DND-41 (cell line): ENCODE data around the gene AKAP9.
"Not testable (repeated sequence)": the region's sequence is repeated elsewhere in the genome, so short reads cannot be mapped to it uniquely, and the experiment has no call there.

Source experiments
- ATAC-seq: fragments of 200-7000 bp; cut with Tn5 transposase; 3 replicates; pipeline ENCODE4 v1.9.1; 2021; ENCODE audit warnings: low read depth; ENCODE audit not compliant: insufficient read depth
- DNase-seq: peaks from one replicate; pipeline ENCODE4 v3.0.0-alpha.2; 2020
- H2AFZ ChIP-seq: 2 replicates; pipeline ENCODE4 v1.6.0; 2012; ENCODE audit warnings: low read depth, low read length
- H3K27ac ChIP-seq: 2 replicates; pipeline ENCODE4 v1.5.1; 2012; ENCODE audit warnings: low read length, inconsistent platforms
- H3K27me3 ChIP-seq: fragments of 200-600 bp; sonication (generic); 2 replicates; pipeline ENCODE4 v1.6.0; 2012; ENCODE audit warnings: low read length, mild to moderate bottlenecking, inconsistent platforms; ENCODE audit not compliant: insufficient read depth, poor library complexity
- H3K36me3 ChIP-seq: 2 replicates; pipeline ENCODE4 v1.5.1; 2012; ENCODE audit warnings: low read length, inconsistent platforms; ENCODE audit not compliant: insufficient read depth
- H3K4me1 ChIP-seq: 2 replicates; pipeline ENCODE4 v1.5.1; 2012; ENCODE audit warnings: mild to moderate bottlenecking, low read length; ENCODE audit not compliant: insufficient read depth
- H3K4me2 ChIP-seq: 2 replicates; pipeline ENCODE4 v1.6.0; 2012; ENCODE audit warnings: mild to moderate bottlenecking, moderate library complexity, low read length, inconsistent platforms; ENCODE audit not compliant: insufficient read depth
- H3K4me3 ChIP-seq, 2 experiments: fragments of 200-600 bp in 1 of 2; shearing (Covaris generic) in 1 of 2; 2 replicates each; pipeline ENCODE4 v1.5.1; 2012 to 2016; ENCODE audit warnings: inconsistent platforms in 2 of 2, low read length in 2 of 2, mild to moderate bottlenecking in 2 of 2, low read depth in 1 of 2, moderate library complexity in 1 of 2
- H3K79me2 ChIP-seq: 2 replicates; pipeline ENCODE4 v1.6.0; 2012; ENCODE audit warnings: low read length, inconsistent platforms; ENCODE audit not compliant: insufficient read depth
- H3K9ac ChIP-seq: 2 replicates; pipeline ENCODE4 v1.6.0; 2012; ENCODE audit warnings: low read depth, mild to moderate bottlenecking, inconsistent platforms, low read length, moderate library complexity
- H3K9me3 ChIP-seq: 2 replicates; pipeline ENCODE4 v1.5.1; 2012; ENCODE audit warnings: low read length, moderate library complexity, mild to moderate bottlenecking, inconsistent platforms; ENCODE audit not compliant: insufficient read depth, severe bottlenecking
- H4K20me1 ChIP-seq: 2 replicates; pipeline ENCODE4 v1.6.0; 2012; ENCODE audit warnings: low read length; ENCODE audit not compliant: insufficient read depth
- CTCF ChIP-seq: IDR thresholded peaks from 2 replicates; pipeline ENCODE4 v1.5.1; 2012; ENCODE audit warnings: borderline replicate concordance, low read length, moderate library complexity, mild to moderate bottlenecking; ENCODE audit not compliant: poor library complexity, severe bottlenecking; ENCODE audit errors: extremely low read depth
- EZH2 ChIP-seq: IDR thresholded peaks from 3 replicates; pipeline ENCODE4 v1.6.1; 2012; ENCODE audit warnings: borderline replicate concordance, low read depth, mild to moderate bottlenecking, moderate library complexity, low read length, inconsistent platforms; ENCODE audit not compliant: severe bottlenecking

AKAP9 gene

GRCh38 chr7:91946549-91946948, 5.9 kb downstream of the AKAP9 start:
- Histone ChIP-seq H3K4me1 (peaks cover 20% of the 10 kb centered on the region), H3K4me3 (no peak overlapping the region), H3K36me3 (no peaks in the 10 kb centered on the region), H3K27ac (no peak overlapping the region), H3K9me3 (no peaks in the 10 kb centered on the region), H3K4me2 (no peak overlapping the region), H3K9ac (no peak overlapping the region), H4K20me1 (peaks cover 3% of the 10 kb centered on the region; the same call in 1 of the 2 replicates), H3K79me2 (peaks cover 76% of the 10 kb centered on the region), H3K27me3 (no peaks in the 10 kb centered on the region), H2AFZ (no peak overlapping the region)
- DNase-seq = no peak
- TF ChIP-seq CTCF (no peak), EZH2 (no peak)
- no peak for ATAC-seq

GRCh38 chr7:91947948-91948347, 7.3 kb downstream of the AKAP9 start:
- TF ChIP-seq EZH2 = no peak
- no peak for TF ChIP-seq CTCF
- peaks cover 74% of the 10 kb centered on the region for H3K79me2 ChIP-seq
- H3K27ac ChIP-seq = no peak overlapping the region
- H3K4me1 ChIP-seq = peaks cover 6% of the 10 kb centered on the region; the same call in 1 of the 2 replicates
- DNase-seq (no peak), ATAC-seq (no peak)
- peaks cover 6% of the 10 kb centered on the region; the same call in 1 of the 2 replicates for H4K20me1 ChIP-seq
- H3K36me3 ChIP-seq = no peaks in the 10 kb centered on the region
- H3K9ac ChIP-seq = no peak overlapping the region
- H3K9me3 ChIP-seq = no peaks in the 10 kb centered on the region
- no peak overlapping the region for H3K4me2 ChIP-seq
- no peak overlapping the region for H2AFZ ChIP-seq
- no peak overlapping the region for H3K4me3 ChIP-seq
- H3K27me3 ChIP-seq = no peaks in the 10 kb centered on the region

GRCh38 chr7:91949221-91950009, 8.8 kb downstream of the AKAP9 start:
- Histone ChIP-seq H3K27me3 (no peaks in the 10 kb centered on the region), H3K36me3 (no peaks in the 10 kb centered on the region), H3K4me2 (no peak overlapping the region), H4K20me1 (peaks cover 6% of the 10 kb centered on the region; the same call in 1 of the 2 replicates), H2AFZ (no peak overlapping the region), H3K79me2 (peaks cover 74% of the 10 kb centered on the region), H3K27ac (no peak overlapping the region), H3K4me3 (no peak overlapping the region), H3K9ac (no peak overlapping the region), H3K9me3 (no peaks in the 10 kb centered on the region), H3K4me1 (0 out of 2 replicates have a peak, but pooled peaks cover 5% of the 10 kb centered on the region)
- peak; percentile 29; the same call in 1 of the 3 replicates for ATAC-seq
- no peak for DNase-seq
- no peak for TF ChIP-seq EZH2

GRCh38 chr7:91953618-91954017, 13.0 kb downstream of the AKAP9 start:
- Histone ChIP-seq H3K27ac (no peak overlapping the region), H3K9me3 (no peaks in the 10 kb centered on the region), H3K27me3 (no peaks in the 10 kb centered on the region), H3K4me2 (no peak overlapping the region), H3K4me1 (0 out of 2 replicates have a peak, but pooled peaks cover 5% of the 10 kb centered on the region), H3K4me3 (no peak overlapping the region), H2AFZ (no peak overlapping the region), H3K9ac (no peak overlapping the region), H3K79me2 (peaks cover 57% of the 10 kb centered on the region), H4K20me1 (peaks cover 6% of the 10 kb centered on the region; the same call in 1 of the 2 replicates), H3K36me3 (no peaks in the 10 kb centered on the region)
- no peak for DNase-seq
- ATAC-seq = no peak
- peak; percentile 23 for TF ChIP-seq CTCF
- TF ChIP-seq EZH2 = no peak

- H2AFZ ChIP-seq, H3K4me3 ChIP-seq, H3K4me1 ChIP-seq, ATAC-seq, H3K4me2 ChIP-seq, H3K27me3 ChIP-seq, H3K9me3 ChIP-seq, H4K20me1 ChIP-seq, H3K36me3 ChIP-seq, DNase-seq, H3K9ac ChIP-seq, H3K27ac ChIP-seq: not testable (repeated sequence)
- peaks cover 48% of the 10 kb centered on the region for H3K79me2 ChIP-seq
Observed at GRCh38 chr7:91956464-91956863, 15.8 kb downstream of the AKAP9 start.
